ENCODE data around the gene PNKD.

The PNKD gene

GRCh38 chr2:218291318-218292047, 21.2 kb downstream of the PNKD start:
- Histone ChIP-seq H3K4me3 (ENCODE audit: low read length) (peak overlapping the region; percentile 79), H3K4me2 (ENCODE audit: low read length) (peak overlapping the region; percentile 75), H3K4me1 (ENCODE audit: low read length) (peaks cover 34% of the 10 kb centered on the region), H3K79me2 (ENCODE audit: low read length) (no peaks in the 10 kb centered on the region), H3K9ac (ENCODE audit: low read length) (peak overlapping the region; percentile 65; the same call in 1 of the 2 replicates), H3K27ac (ENCODE audit: low read length) (peak overlapping the region; percentile 26; the same call in 1 of the 2 replicates), H3K9me3 (ENCODE audit: insufficient read depth, low read length) (no peaks in the 10 kb centered on the region), H2AFZ (ENCODE audit: low read depth, low read length) (peak overlapping the region; percentile 71; the same call in 1 of the 2 replicates), H4K20me1 (ENCODE audit: insufficient read depth, low read length) (no peaks in the 10 kb centered on the region), H3K27me3 (ENCODE audit: low read depth, low read length) (no peaks in the 10 kb centered on the region), H3K36me3 (replicated peaks; ENCODE audit: low read depth, low read length) (no peaks in the 10 kb centered on the region)
- TF ChIP-seq EZH2phosphoT487 (IDR thresholded peaks at IDR 0.05; ENCODE audit: low read depth), result no peak
- TF ChIP-seq, protein P1, sequence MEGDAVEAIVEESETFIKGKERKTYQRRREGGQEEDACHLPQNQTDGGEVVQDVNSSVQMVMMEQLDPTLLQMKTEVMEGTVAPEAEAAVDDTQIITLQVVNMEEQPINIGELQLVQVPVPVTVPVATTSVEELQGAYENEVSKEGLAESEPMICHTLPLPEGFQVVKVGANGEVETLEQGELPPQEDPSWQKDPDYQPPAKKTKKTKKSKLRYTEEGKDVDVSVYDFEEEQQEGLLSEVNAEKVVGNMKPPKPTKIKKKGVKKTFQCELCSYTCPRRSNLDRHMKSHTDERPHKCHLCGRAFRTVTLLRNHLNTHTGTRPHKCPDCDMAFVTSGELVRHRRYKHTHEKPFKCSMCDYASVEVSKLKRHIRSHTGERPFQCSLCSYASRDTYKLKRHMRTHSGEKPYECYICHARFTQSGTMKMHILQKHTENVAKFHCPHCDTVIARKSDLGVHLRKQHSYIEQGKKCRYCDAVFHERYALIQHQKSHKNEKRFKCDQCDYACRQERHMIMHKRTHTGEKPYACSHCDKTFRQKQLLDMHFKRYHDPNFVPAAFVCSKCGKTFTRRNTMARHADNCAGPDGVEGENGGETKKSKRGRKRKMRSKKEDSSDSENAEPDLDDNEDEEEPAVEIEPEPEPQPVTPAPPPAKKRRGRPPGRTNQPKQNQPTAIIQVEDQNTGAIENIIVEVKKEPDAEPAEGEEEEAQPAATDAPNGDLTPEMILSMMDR (IDR thresholded peaks at IDR 0.05; ENCODE audit: low read depth, low read length), result no peak

DNA sequence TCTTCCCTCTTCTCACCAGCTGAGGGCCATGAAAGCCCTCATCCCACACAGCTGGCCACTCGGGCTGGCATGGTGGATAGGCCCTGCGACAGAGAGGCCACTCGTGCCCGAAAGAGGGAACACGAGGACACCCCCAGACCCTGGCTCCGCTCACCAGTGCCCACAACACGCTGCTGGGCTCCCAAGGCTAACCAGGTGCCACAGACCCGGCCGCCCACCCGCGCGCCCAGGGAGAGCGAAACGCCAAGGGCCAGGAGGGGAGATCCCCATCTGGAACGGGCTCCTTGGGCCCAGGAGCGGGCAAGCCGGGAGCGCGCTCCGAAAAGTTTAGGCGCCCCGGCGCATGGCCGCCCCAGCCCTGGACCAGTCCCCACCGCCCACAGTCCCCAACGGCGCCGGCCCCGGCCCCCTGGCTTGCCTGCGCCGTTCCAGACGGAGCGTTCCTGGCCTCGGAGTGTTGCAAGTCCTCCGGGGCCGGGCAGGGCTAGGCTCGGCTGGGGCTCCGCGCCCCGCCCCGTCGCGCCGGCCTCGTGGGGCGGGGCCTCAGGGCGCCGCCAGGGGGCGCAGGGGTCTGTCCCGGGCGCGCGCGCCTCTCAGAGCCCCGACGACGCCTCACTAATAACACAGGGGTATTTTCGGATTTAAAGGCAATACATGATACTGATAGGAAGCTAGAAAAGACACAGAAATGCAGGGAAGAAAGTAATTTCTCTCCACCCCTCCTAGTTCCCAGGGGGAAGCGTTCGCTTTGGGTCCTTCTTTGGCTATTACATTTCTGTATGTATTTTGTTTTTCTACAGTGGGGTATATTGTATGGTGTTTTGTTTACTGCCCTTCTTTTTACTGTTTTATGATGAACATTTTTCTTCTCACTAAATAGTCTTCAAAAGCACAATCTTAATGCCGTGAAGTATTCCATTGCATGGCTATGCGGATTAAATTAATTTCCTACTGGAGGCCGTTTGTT, 22.0 kb downstream of the PNKD start, which contains the start of gene TMBIM1:
TMBIM1 (minus strand) TSS at position 456 of the 967 bp plus-strand sequence. CDS start 10,362 bp downstream, outside the sequence.
- no peaks in the 10 kb centered on the region for H4K20me1 ChIP-seq (ENCODE audit: insufficient read depth, low read length)
- peak within 1 kb of the TSS; percentile 89 for H2AFZ ChIP-seq (ENCODE audit: low read depth, low read length)
- no peaks in the 10 kb centered on the region for H3K27me3 ChIP-seq (ENCODE audit: low read depth, low read length)
- H3K27ac ChIP-seq (ENCODE audit: low read length), result no peak within 1 kb of the TSS
- no peaks in the 10 kb centered on the region for H3K9me3 ChIP-seq (ENCODE audit: insufficient read depth, low read length)
- no peaks in the 10 kb centered on the region for H3K79me2 ChIP-seq (ENCODE audit: low read length)
- H3K9ac ChIP-seq (ENCODE audit: low read length), result peak within 1 kb of the TSS; percentile 65
- no peak for TF ChIP-seq EZH2phosphoT487 (IDR thresholded peaks at IDR 0.05; ENCODE audit: low read depth)
- TF ChIP-seq, protein P1 (IDR thresholded peaks at IDR 0.05; ENCODE audit: low read depth, low read length), result peak; percentile 38
- H3K36me3 ChIP-seq (replicated peaks; ENCODE audit: low read depth, low read length), result no peaks in the 10 kb centered on the region
- peak within 1 kb of the TSS; percentile 79 for H3K4me3 ChIP-seq (ENCODE audit: low read length)
- H3K4me1 ChIP-seq (ENCODE audit: low read length), result peaks cover 29% of the 10 kb centered on the region
- H3K4me2 ChIP-seq (ENCODE audit: low read length), result peak within 1 kb of the TSS; percentile 75

- Histone ChIP-seq H3K4me1 (ENCODE audit: low read length) (peaks cover 25% of the 10 kb centered on the region), H4K20me1 (ENCODE audit: insufficient read depth, low read length) (no peaks in the 10 kb centered on the region), H3K4me2 (ENCODE audit: low read length) (no peak overlapping the region), H3K27ac (ENCODE audit: low read length) (no peak overlapping the region), H3K79me2 (ENCODE audit: low read length) (no peaks in the 10 kb centered on the region), H3K36me3 (replicated peaks; ENCODE audit: low read depth, low read length) (no peaks in the 10 kb centered on the region), H2AFZ (ENCODE audit: low read depth, low read length) (no peak overlapping the region), H3K9ac (ENCODE audit: low read length) (no peak overlapping the region), H3K4me3 (ENCODE audit: low read length) (no peak overlapping the region), H3K9me3 (ENCODE audit: insufficient read depth, low read length) (no peaks in the 10 kb centered on the region), H3K27me3 (ENCODE audit: low read depth, low read length) (no peaks in the 10 kb centered on the region)
- no peak for TF ChIP-seq EZH2phosphoT487 (IDR thresholded peaks at IDR 0.05; ENCODE audit: low read depth)
- TF ChIP-seq, protein P1 (IDR thresholded peaks at IDR 0.05; ENCODE audit: low read depth, low read length), result no peak
These were observed 23.6 kb downstream of the PNKD start for GRCh38 chr2:218293715-218294429.
